PC-9 (cell line): Measurements from ENCODE around the gene RNU7-1. TPM values are rescaled to one million over a fixed set of nuclear protein-coding genes. Genes with fewer than 3 reads are reported as not detected.

Experiments
- BruUV-seq: library from RNA; stranded (reverse); fragments of 400-500 nt; replicated peaks from 2 replicates; lab custom pipeline; 2021; lab: Mats Ljungman, UMichigan
- CTCF ChIA-PET: fragments of 300-600 bp; sonication (Branson Sonifier 250); formaldehyde crosslinking; loops from one replicate; lab custom pipeline; 2022; ENCODE audit warnings: antibody characterized with exemption; lab: Charles Lee
- POLR2A ChIA-PET: fragments of 300-600 bp; sonication (Branson Sonifier 250); formaldehyde crosslinking; loops from one replicate; lab custom pipeline; 2022; ENCODE audit warnings: antibody characterized with exemption; ENCODE audit not compliant: unreplicated experiment; lab: Charles Lee
- DNase-seq, 2 experiments: peaks; one replicate each; pipeline versions ENCODE4 v3.0.0 to v3.0.0-alpha.2; 2015 to 2022; ENCODE audit warnings: mixed read lengths in 1 of 2
- H2AFZ ChIP-seq: fragments of 200-600 bp; sonication (generic); 2 replicates; pipeline ENCODE4 v1.8.1; 2017; ENCODE audit warnings: antibody characterized with exemption
- H3F3A ChIP-seq: fragments of 200-600 bp; sonication (generic); 2 replicates; pipeline ENCODE4 v1.8.1; 2017; ENCODE audit warnings: antibody characterized with exemption, mild to moderate bottlenecking, low read depth; ENCODE audit not compliant: insufficient read depth
- H3K27ac ChIP-seq: fragments of 200-600 bp; sonication (generic); 2 replicates; pipeline ENCODE4 v1.6.1; 2016; ENCODE audit warnings: mixed run types
- H3K27me3 ChIP-seq: fragments of 200-600 bp; sonication (generic); 2 replicates; pipeline ENCODE4 v1.6.1; 2016; ENCODE audit warnings: low read depth, mixed run types; ENCODE audit not compliant: insufficient read depth
- H3K36me3 ChIP-seq: fragments of 200-600 bp; sonication (generic); 2 replicates; pipeline ENCODE4 v1.6.1; 2016; ENCODE audit warnings: low read depth, mixed run types
- H3K4me1 ChIP-seq: fragments of 200-600 bp; sonication (generic); replicated peaks from 2 replicates; pipeline ENCODE4 v1.6.1; 2016; ENCODE audit warnings: mixed run types; ENCODE audit not compliant: insufficient read depth
- H3K4me2 ChIP-seq: fragments of 200-600 bp; sonication (generic); 2 replicates; pipeline ENCODE4 v1.6.1; 2017; ENCODE audit warnings: mixed run types
- H3K4me3 ChIP-seq: fragments of 200-600 bp; sonication (generic); 2 replicates; pipeline ENCODE4 v1.6.1; 2016; ENCODE audit warnings: mixed run types
- H3K79me2 ChIP-seq: fragments of 200-600 bp; sonication (generic); 2 replicates; pipeline ENCODE4 v1.6.1; 2017; ENCODE audit warnings: low read depth, mixed run types
- H3K9me2 ChIP-seq: fragments of 200-600 bp; sonication (generic); 2 replicates; pipeline ENCODE4 v1.8.1; 2017; ENCODE audit warnings: mild to moderate bottlenecking; ENCODE audit not compliant: insufficient read depth
- H3K9me3 ChIP-seq: fragments of 200-600 bp; sonication (generic); 2 replicates; pipeline ENCODE4 v1.8.1; 2016; ENCODE audit warnings: low read depth; ENCODE audit not compliant: insufficient read depth
- H4K20me1 ChIP-seq: fragments of 200-600 bp; sonication (generic); 2 replicates; pipeline ENCODE4 v1.8.1; 2017; ENCODE audit not compliant: insufficient read depth
- EZH2 ChIP-seq: fragments of 200-600 bp; sonication (generic); IDR thresholded peaks from 2 replicates; pipeline ENCODE4 v1.8.0; 2017; ENCODE audit warnings: antibody characterized with exemption, low read depth
- intact Hi-C: fragments of 100-400 bp; cut with micrococcal nuclease; formaldehyde crosslinking; loops from one replicate; pipeline ENCODE4 v1.10.0; 2022; ENCODE audit not compliant: unreplicated experiment
- total RNA-seq: library from RNA; stranded (reverse); gene quantifications from 2 replicates; pipeline ENCODE4 v1.2.3, GENCODE V29; 2021
- TF ChIP-seq, protein P1 (sequence below): fragments of 200-600 bp; sonication (generic); conservative IDR thresholded peaks from 2 replicates; pipeline ENCODE4 v1.6.1; 2017; ENCODE audit warnings: mixed run types, antibody characterized with exemption, mild to moderate bottlenecking, moderate library complexity

RNU7-1 gene
- total RNA-seq, 1 experiment from 2014 or later = not detected

DNA sequence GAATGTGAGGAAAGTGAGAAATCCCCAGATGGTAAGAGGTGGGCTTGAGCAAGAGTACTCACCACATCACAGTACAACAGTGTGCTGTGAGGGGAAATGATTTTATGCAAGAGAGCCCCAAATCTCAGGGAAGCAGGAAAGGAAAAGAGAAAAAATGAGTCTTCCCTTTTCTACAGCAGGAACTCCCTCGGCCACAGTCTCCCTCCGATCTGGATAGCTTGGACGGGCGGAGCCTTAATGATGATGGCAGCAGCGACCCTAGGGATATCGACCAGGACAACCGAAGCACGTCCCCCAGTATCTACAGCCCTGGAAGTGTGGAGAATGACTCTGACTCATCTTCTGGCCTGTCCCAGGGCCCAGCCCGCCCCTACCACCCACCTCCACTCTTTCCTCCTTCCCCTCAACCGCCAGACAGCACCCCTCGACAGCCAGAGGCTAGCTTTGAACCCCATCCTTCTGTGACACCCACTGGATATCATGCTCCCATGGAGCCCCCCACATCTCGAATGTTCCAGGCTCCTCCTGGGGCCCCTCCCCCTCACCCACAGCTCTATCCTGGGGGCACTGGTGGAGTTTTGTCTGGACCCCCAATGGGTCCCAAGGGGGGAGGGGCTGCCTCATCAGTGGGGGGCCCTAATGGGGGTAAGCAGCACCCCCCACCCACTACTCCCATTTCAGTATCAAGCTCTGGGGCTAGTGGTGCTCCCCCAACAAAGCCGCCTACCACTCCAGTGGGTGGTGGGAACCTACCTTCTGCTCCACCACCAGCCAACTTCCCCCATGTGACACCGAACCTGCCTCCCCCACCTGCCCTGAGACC, 8.0 kb upstream of the RNU7-1 start:
- Histone ChIP-seq H3K4me1 (peaks cover 13% of the 10 kb centered on the region), H3K4me3 (no peak overlapping the region), H3K9me3 (no peaks in the 10 kb centered on the region), H4K20me1 (peaks cover 28% of the 10 kb centered on the region; the same call in 1 of the 2 replicates), H3K79me2 (peaks cover 35% of the 10 kb centered on the region), H3K4me2 (no peak overlapping the region), H3K27me3 (no peaks in the 10 kb centered on the region), H3K9me2 (no peaks in the 10 kb centered on the region), H3F3A (peaks cover 59% of the 10 kb centered on the region), H3K36me3 (peaks cover 19% of the 10 kb centered on the region), H2AFZ (no peak overlapping the region), H3K27ac (peak overlapping the region; percentile 3; the same call in 1 of the 2 replicates)
- DNase-seq = no peak
- intact Hi-C loops = no loop called here
- POLR2A ChIA-PET = interaction anchor here (0.9 kb wide), 1 partner anchor 11 kb away, joined by 8 read pairs; no protein-coding TSS in a partner anchor
- TF ChIP-seq, protein P1, sequence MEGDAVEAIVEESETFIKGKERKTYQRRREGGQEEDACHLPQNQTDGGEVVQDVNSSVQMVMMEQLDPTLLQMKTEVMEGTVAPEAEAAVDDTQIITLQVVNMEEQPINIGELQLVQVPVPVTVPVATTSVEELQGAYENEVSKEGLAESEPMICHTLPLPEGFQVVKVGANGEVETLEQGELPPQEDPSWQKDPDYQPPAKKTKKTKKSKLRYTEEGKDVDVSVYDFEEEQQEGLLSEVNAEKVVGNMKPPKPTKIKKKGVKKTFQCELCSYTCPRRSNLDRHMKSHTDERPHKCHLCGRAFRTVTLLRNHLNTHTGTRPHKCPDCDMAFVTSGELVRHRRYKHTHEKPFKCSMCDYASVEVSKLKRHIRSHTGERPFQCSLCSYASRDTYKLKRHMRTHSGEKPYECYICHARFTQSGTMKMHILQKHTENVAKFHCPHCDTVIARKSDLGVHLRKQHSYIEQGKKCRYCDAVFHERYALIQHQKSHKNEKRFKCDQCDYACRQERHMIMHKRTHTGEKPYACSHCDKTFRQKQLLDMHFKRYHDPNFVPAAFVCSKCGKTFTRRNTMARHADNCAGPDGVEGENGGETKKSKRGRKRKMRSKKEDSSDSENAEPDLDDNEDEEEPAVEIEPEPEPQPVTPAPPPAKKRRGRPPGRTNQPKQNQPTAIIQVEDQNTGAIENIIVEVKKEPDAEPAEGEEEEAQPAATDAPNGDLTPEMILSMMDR = no peak
- no peak for TF ChIP-seq EZH2
- BruUV-seq = no TSS peak
- CTCF ChIA-PET = no interaction called here

- TF ChIP-seq, protein P1 = no peak
- TF ChIP-seq EZH2 = no peak
- peaks cover 29% of the 10 kb centered on the region for H3K79me2 ChIP-seq
- no peak overlapping the region for H3K27ac ChIP-seq
- H3K9me2 ChIP-seq = no peaks in the 10 kb centered on the region
- peaks cover 23% of the 10 kb centered on the region; the same call in 1 of the 2 replicates for H4K20me1 ChIP-seq
- no peaks in the 10 kb centered on the region for H3K9me3 ChIP-seq
- no peak overlapping the region for H3K4me3 ChIP-seq
- POLR2A ChIA-PET = interaction anchor here (0.7 to 0.9 kb wide), 3 partner anchors 12 to 183 kb away, joined by 6 to 14 read pairs (median 8); partner anchors contain the start of gene MLF2
- peaks cover 19% of the 10 kb centered on the region for H3K36me3 ChIP-seq
- H3K4me1 ChIP-seq = peaks cover 8% of the 10 kb centered on the region
- CTCF ChIA-PET = interaction anchor here (0.6 kb wide), 1 partner anchor 15 kb away, joined by 3 read pairs; no protein-coding TSS in a partner anchor
- intact Hi-C loops = no loop called here
- H3K27me3 ChIP-seq = no peaks in the 10 kb centered on the region
- no TSS peak for BruUV-seq
- H2AFZ ChIP-seq = no peak overlapping the region
- peaks cover 63% of the 10 kb centered on the region for H3F3A ChIP-seq
- H3K4me2 ChIP-seq = no peak overlapping the region
- DNase-seq = no peak
These were observed 7.4 kb upstream of the RNU7-1 start for GRCh38 chr12:6936194-6936635.

DNA sequence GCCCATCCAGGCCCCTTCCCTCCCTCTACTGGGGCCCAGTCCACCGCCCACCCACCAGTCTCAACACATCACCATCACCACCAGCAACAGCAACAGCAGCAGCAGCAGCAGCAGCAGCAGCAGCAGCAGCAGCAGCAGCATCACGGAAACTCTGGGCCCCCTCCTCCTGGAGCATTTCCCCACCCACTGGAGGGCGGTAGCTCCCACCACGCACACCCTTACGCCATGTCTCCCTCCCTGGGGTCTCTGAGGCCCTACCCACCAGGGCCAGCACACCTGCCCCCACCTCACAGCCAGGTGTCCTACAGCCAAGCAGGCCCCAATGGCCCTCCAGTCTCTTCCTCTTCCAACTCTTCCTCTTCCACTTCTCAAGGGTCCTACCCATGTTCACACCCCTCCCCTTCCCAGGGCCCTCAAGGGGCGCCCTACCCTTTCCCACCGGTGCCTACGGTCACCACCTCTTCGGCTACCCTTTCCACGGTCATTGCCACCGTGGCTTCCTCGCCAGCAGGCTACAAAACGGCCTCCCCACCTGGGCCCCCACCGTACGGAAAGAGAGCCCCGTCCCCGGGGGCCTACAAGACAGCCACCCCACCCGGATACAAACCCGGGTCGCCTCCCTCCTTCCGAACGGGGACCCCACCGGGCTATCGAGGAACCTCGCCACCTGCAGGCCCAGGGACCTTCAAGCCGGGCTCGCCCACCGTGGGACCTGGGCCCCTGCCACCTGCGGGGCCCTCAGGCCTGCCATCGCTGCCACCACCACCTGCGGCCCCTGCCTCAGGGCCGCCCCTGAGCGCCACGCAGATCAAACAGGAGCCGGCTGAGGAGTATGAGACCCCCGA, 6.8 kb upstream of the RNU7-1 start:
- intact Hi-C loops = no loop called here
- H3K4me3 ChIP-seq = peak overlapping the region; percentile 62; the same call in 1 of the 2 replicates
- peak overlapping the region; percentile 57; the same call in 1 of the 2 replicates for H2AFZ ChIP-seq
- peaks cover 59% of the 10 kb centered on the region for H3F3A ChIP-seq
- TF ChIP-seq EZH2 = no peak
- TF ChIP-seq, protein P1 = no peak
- no peaks in the 10 kb centered on the region for H3K9me3 ChIP-seq
- POLR2A ChIA-PET = interaction anchor here (0.7 to 0.9 kb wide), 4 partner anchors 11 to 184 kb away, joined by 3 to 14 read pairs (median 7); partner anchors contain the start of gene MLF2
- peaks cover 19% of the 10 kb centered on the region for H3K36me3 ChIP-seq
- TSS peak; percentile 29 for BruUV-seq
- CTCF ChIA-PET = interaction anchor here (0.6 kb wide), 1 partner anchor 16 kb away, joined by 3 read pairs; no protein-coding TSS in a partner anchor
- DNase-seq = no peak
- H3K79me2 ChIP-seq = peaks cover 23% of the 10 kb centered on the region
- peak overlapping the region; percentile 85 for H3K4me2 ChIP-seq
- H3K9me2 ChIP-seq = no peaks in the 10 kb centered on the region
- peaks cover 18% of the 10 kb centered on the region; the same call in 1 of the 2 replicates for H4K20me1 ChIP-seq
- H3K27me3 ChIP-seq = no peaks in the 10 kb centered on the region
- H3K4me1 ChIP-seq = peaks cover 8% of the 10 kb centered on the region
- H3K27ac ChIP-seq = no peak overlapping the region
